HEK293 (cell line): ENCODE results near the gene GLCE.

Experiments used
- AEBP2 ChIP-seq: fragments of 450-650 bp; formaldehyde crosslinking; IDR thresholded peaks from 2 replicates; pipeline ENCODE4 v1.5.1; 2016; ENCODE audit warnings: missing biosample characterization, missing genetic modification characterization, borderline replicate concordance
- IKZF3 ChIP-seq: fragments of 450-650 bp; IDR thresholded peaks from 2 replicates; pipeline ENCODE4 v1.5.0; 2018; ENCODE audit warnings: missing biosample characterization, mild to moderate bottlenecking, missing genetic modification characterization, moderate library complexity
- OVOL3 ChIP-seq: fragments of 450-650 bp; formaldehyde crosslinking; IDR thresholded peaks from 2 replicates; pipeline ENCODE4 v1.5.1; 2016; ENCODE audit warnings: missing biosample characterization, missing genetic modification characterization
- PRDM4 ChIP-seq: fragments of 450-650 bp; formaldehyde crosslinking; IDR thresholded peaks from 2 replicates; pipeline ENCODE4 v1.5.1; 2017; ENCODE audit warnings: missing biosample characterization, missing genetic modification characterization
- RBAK ChIP-seq: fragments of 450-650 bp; formaldehyde crosslinking; IDR thresholded peaks from 2 replicates; pipeline ENCODE4 v1.5.1; 2016; ENCODE audit warnings: missing biosample characterization, missing genetic modification characterization
- TRIM28 ChIP-seq: IDR thresholded peaks from 2 replicates; pipeline ENCODE4 v1.6.1; 2011; ENCODE audit warnings: low read length, control low read depth, borderline replicate concordance
- TSHZ1 ChIP-seq: fragments of 450-650 bp; formaldehyde crosslinking; IDR thresholded peaks from 2 replicates; pipeline ENCODE4 v1.5.1; 2016; ENCODE audit warnings: missing biosample characterization, missing genetic modification characterization, borderline replicate concordance
- WT1 ChIP-seq: fragments of 450-650 bp; formaldehyde crosslinking; IDR thresholded peaks from 2 replicates; pipeline ENCODE4 v1.5.1; 2016; ENCODE audit warnings: missing biosample characterization, missing genetic modification characterization
- ZBTB6 ChIP-seq: fragments of 450-650 bp; formaldehyde crosslinking; IDR thresholded peaks from 2 replicates; pipeline ENCODE4 v1.5.1; 2017; ENCODE audit warnings: missing biosample characterization, missing genetic modification characterization
- ZNF132 ChIP-seq: fragments of 450-650 bp; formaldehyde crosslinking; IDR thresholded peaks from 2 replicates; pipeline ENCODE4 v1.5.1; 2017; ENCODE audit warnings: missing biosample characterization, missing genetic modification characterization, borderline replicate concordance
- ZNF140 ChIP-seq: fragments of 450-650 bp; formaldehyde crosslinking; IDR thresholded peaks from 2 replicates; pipeline ENCODE4 v1.5.1; 2016; ENCODE audit warnings: missing biosample characterization, missing genetic modification characterization
- ZNF18 ChIP-seq: fragments of 450-650 bp; formaldehyde crosslinking; IDR thresholded peaks from 2 replicates; pipeline ENCODE4 v1.5.1; 2016; ENCODE audit warnings: missing biosample characterization, missing genetic modification characterization
- ZNF221 ChIP-seq: fragments of 450-650 bp; formaldehyde crosslinking; IDR thresholded peaks from 2 replicates; pipeline ENCODE4 v1.5.1; 2017; ENCODE audit warnings: missing biosample characterization, missing genetic modification characterization, borderline replicate concordance
- ZNF248 ChIP-seq: fragments of 450-650 bp; formaldehyde crosslinking; IDR thresholded peaks from 2 replicates; pipeline ENCODE4 v1.5.1; 2017; ENCODE audit warnings: missing biosample characterization, missing genetic modification characterization
- ZNF302 ChIP-seq: fragments of 450-650 bp; formaldehyde crosslinking; IDR thresholded peaks from 2 replicates; pipeline ENCODE4 v1.5.1; 2016; ENCODE audit warnings: missing biosample characterization, missing genetic modification characterization, low read depth
- ZNF423 ChIP-seq: fragments of 450-650 bp; formaldehyde crosslinking; IDR thresholded peaks from 2 replicates; pipeline ENCODE4 v1.5.1; 2016; ENCODE audit warnings: missing biosample characterization, missing genetic modification characterization
- ZNF513 ChIP-seq: fragments of 450-650 bp; IDR thresholded peaks from 2 replicates; pipeline ENCODE4 v1.5.1; 2018; ENCODE audit warnings: missing biosample characterization, missing genetic modification characterization
- ZNF530 ChIP-seq: fragments of 450-650 bp; formaldehyde crosslinking; IDR thresholded peaks from 2 replicates; pipeline ENCODE4 v1.5.1; 2016; ENCODE audit warnings: low read depth, missing biosample characterization, missing genetic modification characterization
- ZNF560 ChIP-seq: fragments of 450-650 bp; formaldehyde crosslinking; IDR thresholded peaks from 2 replicates; pipeline ENCODE4 v1.5.1; 2017; ENCODE audit warnings: missing biosample characterization, missing genetic modification characterization, borderline replicate concordance
- ZNF580 ChIP-seq: fragments of 450-650 bp; formaldehyde crosslinking; IDR thresholded peaks from 2 replicates; pipeline ENCODE4 v1.5.1; 2016; ENCODE audit warnings: missing biosample characterization, missing genetic modification characterization
- ZNF670 ChIP-seq: fragments of 450-650 bp; formaldehyde crosslinking; IDR thresholded peaks from 2 replicates; pipeline ENCODE4 v1.5.1; 2016; ENCODE audit warnings: missing biosample characterization, missing genetic modification characterization, low read depth
- ZNF677 ChIP-seq: fragments of 450-650 bp; IDR thresholded peaks from 2 replicates; pipeline ENCODE4 v1.5.0; 2018; ENCODE audit warnings: missing biosample characterization, mild to moderate bottlenecking, missing genetic modification characterization, moderate library complexity
- ZNF776 ChIP-seq: fragments of 450-650 bp; formaldehyde crosslinking; IDR thresholded peaks from 2 replicates; pipeline ENCODE4 v1.5.0; 2017; ENCODE audit warnings: missing biosample characterization, missing genetic modification characterization, borderline replicate concordance
- ZSCAN23 ChIP-seq: fragments of 450-650 bp; formaldehyde crosslinking; IDR thresholded peaks from 2 replicates; pipeline ENCODE4 v1.5.1; 2016; ENCODE audit warnings: missing biosample characterization, missing genetic modification characterization
- ZSCAN30 ChIP-seq: fragments of 450-650 bp; IDR thresholded peaks from 2 replicates; pipeline ENCODE4 v1.5.1; 2018; ENCODE audit warnings: missing biosample characterization, mild to moderate bottlenecking, missing genetic modification characterization, moderate library complexity
- ZSCAN5A ChIP-seq: fragments of 450-650 bp; formaldehyde crosslinking; IDR thresholded peaks from 2 replicates; pipeline ENCODE4 v1.5.1; 2016; ENCODE audit warnings: missing biosample characterization, missing genetic modification characterization

Gene GLCE

GRCh38 chr15:69143756-69144436, 16.5 kb upstream of the GLCE start (continued):
- TF ChIP-seq TRIM28 (peak; percentile 81), ZNF18 (tag by site-specific recombination) (peak; percentile 100), ZNF221 (tag by site-specific recombination) (no peak), PRDM4 (tag by site-specific recombination) (peak; percentile 85), IKZF3 (peak; percentile 96), ZNF560 (tag by site-specific recombination) (no peak), ZBTB6 (no peak), TSHZ1 (tag by site-specific recombination) (peak; percentile 97; the same call in 1 of the 2 replicates), AEBP2 (tag by site-specific recombination) (no peak), ZNF132 (tag by site-specific recombination) (no peak), ZNF776 (peak; percentile 63; the same call in 1 of the 2 replicates), ZSCAN23 (peak; percentile 90; the same call in 1 of the 2 replicates), ZNF670 (tag by site-specific recombination) (no peak), RBAK (no peak), ZNF530 (no peak), ZNF580 (tag by site-specific recombination) (peak; percentile 97), ZSCAN5A (tag by site-specific recombination) (no peak), OVOL3 (tag by site-specific recombination) (peak; percentile 95), ZNF248 (no peak), ZNF140 (no peak), ZNF513 (tag by site-specific recombination) (no peak), WT1 (tag by site-specific recombination) (peak; percentile 98), ZNF302 (tag by site-specific recombination) (peak; percentile 90; the same call in 1 of the 2 replicates), ZNF423 (peak; percentile 89), ZNF677 (tag by site-specific recombination) (no peak), ZSCAN30 (tag by site-specific recombination) (peak; percentile 90)
